Measurements from ENCODE around the gene DDAH1. TPM values are rescaled to one million over a fixed set of nuclear protein-coding genes. Genes with fewer than 3 reads are reported as not detected.

The DDAH1 gene
- total RNA-seq, 1 experiment from 2014 or later, result 36.3 TPM

DNA sequence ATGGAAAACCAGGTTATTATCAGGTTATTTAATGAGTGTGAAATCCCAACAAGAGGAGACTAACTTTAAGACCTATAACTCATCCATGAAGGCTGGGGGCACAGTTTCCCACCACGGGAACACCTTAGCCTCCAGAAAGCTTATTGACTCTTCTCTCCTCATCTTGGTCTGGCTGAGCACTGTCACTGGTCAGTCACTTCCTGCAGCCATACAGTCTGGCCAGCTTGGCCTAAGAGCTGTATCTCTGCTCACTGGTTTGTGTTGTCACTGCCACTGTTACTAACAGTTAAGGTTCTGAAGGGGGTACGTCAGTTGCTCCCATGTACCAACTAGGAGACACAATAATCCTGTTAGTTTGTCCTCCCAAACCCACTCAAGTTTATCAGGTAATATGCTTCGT lies 16.7 kb upstream of the DDAH1 start:
- Histone ChIP-seq H3K27ac (ENCODE audit: insufficient read length, low read depth, low read length) (no peak overlapping the region), H2BK120ac (ENCODE audit: low read depth, low read length, poor library complexity, severe bottlenecking) (no peak overlapping the region), H3K9me3 (ENCODE audit: control insufficient read depth, low read depth, low read length) (no peaks in the 10 kb centered on the region), H3K4ac (ENCODE audit: low read depth, low read length) (no peak overlapping the region), H4K8ac (replicated peaks; ENCODE audit: insufficient read length, low read depth, low read length) (no peak overlapping the region), H2BK15ac (ENCODE audit: low read depth, low read length) (no peak overlapping the region), H3T11ph (ENCODE audit: low read length) (no peak overlapping the region), H3K18ac (ENCODE audit: insufficient read length, low read depth, low read length) (no peak overlapping the region), H3K4me1 (ENCODE audit: insufficient read depth, low read length) (no peaks in the 10 kb centered on the region), H3K9ac (ENCODE audit: extremely low read depth, insufficient read length, low read length) (no peak overlapping the region), H4K20me1 (ENCODE audit: control insufficient read depth, insufficient read depth, insufficient read length) (no peaks in the 10 kb centered on the region), H3K79me1 (ENCODE audit: insufficient read depth, low read depth, low read length, poor library complexity, severe bottlenecking) (no peaks in the 10 kb centered on the region), H3K4me2 (ENCODE audit: insufficient read depth, insufficient read length, low read length) (no peak overlapping the region), H3K79me2 (ENCODE audit: insufficient read depth, low read length) (no peaks in the 10 kb centered on the region), H4K5ac (ENCODE audit: insufficient read length, low read depth, low read length) (no peak overlapping the region), H3K14ac (ENCODE audit: insufficient read depth, low read length) (no peak overlapping the region), H3K23me2 (ENCODE audit: insufficient read length, low read depth, low read length, poor library complexity, severe bottlenecking) (no peaks in the 10 kb centered on the region), H4K91ac (ENCODE audit: insufficient read length, low read depth, low read length) (no peak overlapping the region), H3K23ac (ENCODE audit: insufficient read length, low read depth, low read length) (no peak overlapping the region), H2AFZ (ENCODE audit: low read length) (no peak overlapping the region), H2BK20ac (ENCODE audit: low read depth, low read length, poor library complexity, severe bottlenecking) (no peak overlapping the region), H2AK5ac (ENCODE audit: insufficient read length, low read length) (no peak overlapping the region), H3K27me3 (ENCODE audit: insufficient read depth, low read length) (no peaks in the 10 kb centered on the region), H2BK5ac (ENCODE audit: insufficient read length, low read length) (no peak overlapping the region), H2BK12ac (ENCODE audit: insufficient read length, low read depth, low read length) (no peak overlapping the region), H3K56ac (ENCODE audit: insufficient read length, low read depth, low read length) (no peak overlapping the region)
- no peaks in the 10 kb centered on the region for H3K27me3 Mint-ChIP-seq (ENCODE audit: low read depth)
- DNase-seq, result no peak
- H3K4me3 Mint-ChIP-seq, result no peak overlapping the region
- H3K4me1 Mint-ChIP-seq, result no peaks in the 10 kb centered on the region
- H3K36me3 Mint-ChIP-seq (ENCODE audit: insufficient read depth in 1 of 3, low read depth in 3 of 3), result no peaks in the 10 kb centered on the region
- peak overlapping the region in 2 of 3 experiments; percentile 65 to 86; a peak in 2 of 7 replicates for H3K27ac Mint-ChIP-seq
- TF ChIP-seq CTCF (conservative IDR thresholded peaks at IDR 0.05), result no peak
- H3K9me3 Mint-ChIP-seq, result no peaks in the 10 kb centered on the region
- no CpG with 5 or more reads among the region's 3 CpGs for WGBS (ENCODE audit: extremely low coverage, insufficient read length, low lambda C conversion rate)

All from H9 (cell line).